ENCODE measurements around the gene ELMO3.

The ELMO3 gene

GRCh38 chr16:67199011-67199807 lies at the start of gene ELMO3:
ELMO3 (plus strand) TSS chr16:67199131; CDS start chr16:67199327, 196 bp downstream.
- Histone ChIP-seq H3K9me3 (ENCODE audit: low read length) (no peaks in the 10 kb centered on the region), H3K4me3 (ENCODE audit: low read length) (no peak within 1 kb of the TSS), H3K27me3 (ENCODE audit: insufficient read depth, low read length) (no peaks in the 10 kb centered on the region), H3K4me1 (ENCODE audit: insufficient read depth, low read length) (no peaks in the 10 kb centered on the region), H3K36me3 (ENCODE audit: insufficient read depth, low read length) (peaks cover 78% of the 10 kb centered on the region), H2AFZ (ENCODE audit: low read depth, low read length) (no peak within 1 kb of the TSS)

- Histone ChIP-seq H3K27me3 (ENCODE audit: insufficient read depth, low read length) (peaks cover 27% of the 10 kb centered on the region), H3K4me3 (ENCODE audit: low read length) (no peak overlapping the region), H3K9me3 (ENCODE audit: low read length) (peaks cover 10% of the 10 kb centered on the region), H3K36me3 (ENCODE audit: insufficient read depth, low read length) (peaks cover 45% of the 10 kb centered on the region), H3K4me1 (ENCODE audit: insufficient read depth, low read length) (no peaks in the 10 kb centered on the region), H2AFZ (ENCODE audit: low read depth, low read length) (no peak overlapping the region)
Observed at GRCh38 chr16:67149276-67150046, 49.5 kb upstream of the ELMO3 start.

GRCh38 chr16:67150047-67150832 lies 48.7 kb upstream of the ELMO3 start:
- Histone ChIP-seq H3K36me3 (ENCODE audit: insufficient read depth, low read length) (peaks cover 37% of the 10 kb centered on the region), H3K27me3 (ENCODE audit: insufficient read depth, low read length) (peaks cover 31% of the 10 kb centered on the region)

DNA sequence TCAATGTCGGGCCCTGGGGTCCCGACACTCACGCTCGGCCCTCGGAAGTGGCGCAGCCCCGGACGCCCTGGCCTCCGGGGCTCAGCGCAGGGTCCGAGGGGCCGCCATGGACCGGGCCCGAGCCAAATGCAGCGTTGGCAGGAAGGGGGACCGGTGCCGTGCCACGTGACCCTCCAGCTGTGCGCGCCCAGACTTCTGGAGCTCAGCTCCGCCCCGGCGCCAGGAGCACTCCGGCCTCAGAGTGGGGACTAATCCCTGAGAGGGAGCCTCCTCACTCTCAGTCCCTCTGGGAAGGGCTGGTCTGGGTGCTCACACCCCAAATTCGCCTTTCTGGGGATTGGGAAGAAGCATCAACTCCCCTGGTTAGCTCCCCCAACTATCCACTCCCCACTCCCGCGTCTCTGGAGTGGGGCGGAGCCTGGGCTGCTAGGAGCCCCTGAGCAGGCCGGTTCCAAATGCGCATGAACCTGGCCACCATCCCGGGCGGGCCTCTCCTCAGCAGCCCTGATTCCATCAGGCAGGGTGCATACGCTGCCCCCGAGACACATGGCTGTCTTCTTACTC lies 48.0 kb upstream of the ELMO3 start, which contains the start of gene B3GNT9:
B3GNT9 (minus strand) TSS at position 166 of the 564 bp plus-strand sequence. CDS start 513 bp downstream, outside the sequence.
- Histone ChIP-seq H3K36me3 (ENCODE audit: insufficient read depth, low read length) (peaks cover 30% of the 10 kb centered on the region), H2AFZ (ENCODE audit: low read depth, low read length) (peak within 1 kb of the TSS; percentile 58), H3K27me3 (ENCODE audit: insufficient read depth, low read length) (peaks cover 37% of the 10 kb centered on the region), H3K4me1 (ENCODE audit: insufficient read depth, low read length) (peaks cover 4% of the 10 kb centered on the region), H3K9me3 (ENCODE audit: low read length) (peaks cover 10% of the 10 kb centered on the region), H3K4me3 (ENCODE audit: low read length) (peak within 1 kb of the TSS; percentile 46)

More at GRCh38 chr16:67150047-67150832, 48.7 kb upstream of the ELMO3 start:
- peak overlapping the region; percentile 58 for H2AFZ ChIP-seq (ENCODE audit: low read depth, low read length)
- H3K4me3 ChIP-seq (ENCODE audit: low read length) = peak overlapping the region; percentile 46
- H3K9me3 ChIP-seq (ENCODE audit: low read length) = peaks cover 10% of the 10 kb centered on the region
- peaks cover 2% of the 10 kb centered on the region for H3K4me1 ChIP-seq (ENCODE audit: insufficient read depth, low read length)

DNA sequence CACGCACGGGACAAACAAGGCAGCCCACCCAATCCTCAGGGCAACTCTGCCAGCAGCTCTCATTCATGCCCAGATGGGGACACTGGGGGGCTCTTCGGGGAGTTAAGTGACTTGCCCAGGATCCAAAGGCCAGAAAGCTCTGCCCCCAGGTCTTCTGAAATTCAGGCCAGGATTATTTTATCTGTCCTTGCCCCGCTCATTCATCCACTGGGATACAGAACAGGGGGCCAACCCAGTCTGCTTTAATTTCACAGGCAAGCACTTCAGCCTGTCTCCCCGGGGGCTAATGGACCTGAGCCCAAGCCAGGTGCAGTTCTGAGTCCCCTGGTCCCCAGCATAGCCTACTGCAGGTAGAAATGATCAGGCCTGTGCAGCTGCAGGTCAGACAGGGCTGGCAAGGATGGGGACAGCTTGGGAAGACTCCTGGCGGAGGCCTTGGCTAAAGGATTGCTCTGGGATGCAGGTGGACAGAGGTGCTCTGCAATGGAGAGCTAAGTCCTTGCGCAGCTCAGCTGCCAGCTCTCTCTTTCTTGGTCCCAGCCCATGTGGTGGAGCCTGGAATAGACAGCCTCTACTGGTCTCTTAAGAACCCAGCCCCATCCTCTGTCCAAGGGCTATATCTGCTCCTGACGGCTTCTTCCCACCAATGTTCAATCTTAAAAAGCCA lies 47.4 kb upstream of the ELMO3 start:
- peaks cover 24% of the 10 kb centered on the region for H3K36me3 ChIP-seq (ENCODE audit: insufficient read depth, low read length)
- peak overlapping the region; percentile 58 for H2AFZ ChIP-seq (ENCODE audit: low read depth, low read length)
- H3K27me3 ChIP-seq (ENCODE audit: insufficient read depth, low read length) = peaks cover 44% of the 10 kb centered on the region
- peaks cover 4% of the 10 kb centered on the region for H3K4me1 ChIP-seq (ENCODE audit: insufficient read depth, low read length)
- H3K4me3 ChIP-seq (ENCODE audit: low read length) = peak overlapping the region; percentile 46
- H3K9me3 ChIP-seq (ENCODE audit: low read length) = peaks cover 10% of the 10 kb centered on the region

GRCh38 chr16:67154578-67155294 lies 44.2 kb upstream of the ELMO3 start:
- Histone ChIP-seq H2AFZ (ENCODE audit: low read depth, low read length) (no peak overlapping the region), H3K9me3 (ENCODE audit: low read length) (peaks cover under 1% of the 10 kb centered on the region), H3K4me3 (ENCODE audit: low read length) (peak overlapping the region; percentile 30), H3K36me3 (ENCODE audit: insufficient read depth, low read length) (no peaks in the 10 kb centered on the region), H3K4me1 (ENCODE audit: insufficient read depth, low read length) (peaks cover 8% of the 10 kb centered on the region), H3K27me3 (ENCODE audit: insufficient read depth, low read length) (peaks cover 75% of the 10 kb centered on the region)

DNA sequence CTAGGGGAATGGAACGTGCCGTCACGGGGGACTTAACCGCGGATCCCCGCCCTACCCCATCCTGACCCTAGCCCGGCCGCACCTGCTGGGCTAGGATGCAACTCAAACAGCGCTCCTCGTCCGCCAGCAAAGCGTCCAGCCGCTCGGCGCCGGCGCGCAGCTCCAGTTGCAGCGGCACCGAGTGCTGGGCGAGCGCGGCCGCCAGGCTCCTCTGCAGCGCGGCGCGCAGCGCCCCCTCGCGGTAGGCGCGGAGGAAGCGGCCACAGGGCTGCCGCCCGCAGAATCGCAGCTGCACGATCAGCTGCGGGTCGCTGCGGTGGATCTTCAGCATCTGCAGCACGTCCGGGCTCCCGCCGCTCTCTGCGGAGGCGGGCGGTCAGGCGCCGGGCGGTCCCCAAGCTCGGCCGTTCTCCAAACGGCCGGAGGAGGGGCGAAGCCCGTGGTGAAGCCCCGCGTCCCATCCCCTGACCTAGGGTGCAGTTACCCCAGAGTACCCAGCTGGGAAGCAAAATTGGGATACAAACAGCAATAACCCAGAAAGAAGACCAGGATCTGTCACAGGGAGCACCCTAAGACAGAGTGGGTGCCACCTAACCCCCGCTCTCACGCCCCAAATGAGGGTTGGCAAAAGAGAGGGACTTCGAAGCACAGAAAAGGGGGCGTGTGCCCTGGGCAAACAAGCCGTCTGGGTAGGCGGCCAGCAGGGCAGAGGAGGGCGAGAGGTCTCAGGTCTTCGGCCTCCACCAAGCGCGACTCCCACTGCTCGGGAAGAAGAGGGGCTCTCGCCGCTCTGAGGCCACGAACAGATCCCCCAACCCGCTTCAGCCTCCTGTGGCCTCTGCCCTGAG lies 43.4 kb upstream of the ELMO3 start:
- no peak overlapping the region for H2AFZ ChIP-seq (ENCODE audit: low read depth, low read length)
- no peaks in the 10 kb centered on the region for H3K9me3 ChIP-seq (ENCODE audit: low read length)
- H3K36me3 ChIP-seq (ENCODE audit: insufficient read depth, low read length) = no peaks in the 10 kb centered on the region
- peaks cover 8% of the 10 kb centered on the region for H3K4me1 ChIP-seq (ENCODE audit: insufficient read depth, low read length)
- H3K27me3 ChIP-seq (ENCODE audit: insufficient read depth, low read length) = peaks cover 81% of the 10 kb centered on the region
- peak overlapping the region; percentile 30 for H3K4me3 ChIP-seq (ENCODE audit: low read length)

GRCh38 chr16:67156143-67156844 lies 42.6 kb upstream of the ELMO3 start:
- H3K4me1 ChIP-seq (ENCODE audit: insufficient read depth, low read length) = peaks cover 8% of the 10 kb centered on the region
- no peak overlapping the region for H2AFZ ChIP-seq (ENCODE audit: low read depth, low read length)
- no peak overlapping the region for H3K4me3 ChIP-seq (ENCODE audit: low read length)
- H3K36me3 ChIP-seq (ENCODE audit: insufficient read depth, low read length) = no peaks in the 10 kb centered on the region
- no peaks in the 10 kb centered on the region for H3K9me3 ChIP-seq (ENCODE audit: low read length)
- peaks cover 80% of the 10 kb centered on the region for H3K27me3 ChIP-seq (ENCODE audit: insufficient read depth, low read length)

GRCh38 chr16:67157106-67157748 lies 41.7 kb upstream of the ELMO3 start:
- H3K27me3 ChIP-seq (ENCODE audit: insufficient read depth, low read length) = peaks cover 82% of the 10 kb centered on the region
- H2AFZ ChIP-seq (ENCODE audit: low read depth, low read length) = no peak overlapping the region
- H3K9me3 ChIP-seq (ENCODE audit: low read length) = no peaks in the 10 kb centered on the region
- H3K4me1 ChIP-seq (ENCODE audit: insufficient read depth, low read length) = peaks cover 8% of the 10 kb centered on the region
- H3K4me3 ChIP-seq (ENCODE audit: low read length) = no peak overlapping the region
- H3K36me3 ChIP-seq (ENCODE audit: insufficient read depth, low read length) = no peaks in the 10 kb centered on the region

- peaks cover 8% of the 10 kb centered on the region for H3K4me1 ChIP-seq (ENCODE audit: insufficient read depth, low read length)
- H3K36me3 ChIP-seq (ENCODE audit: insufficient read depth, low read length) = no peaks in the 10 kb centered on the region
- peaks cover 84% of the 10 kb centered on the region for H3K27me3 ChIP-seq (ENCODE audit: insufficient read depth, low read length)
Observed at GRCh38 chr16:67157892-67158635, 40.9 kb upstream of the ELMO3 start.

More at GRCh38 chr16:67157892-67158635, 40.9 kb upstream of the ELMO3 start:
- Histone ChIP-seq H2AFZ (ENCODE audit: low read depth, low read length) (no peak overlapping the region), H3K9me3 (ENCODE audit: low read length) (no peaks in the 10 kb centered on the region), H3K4me3 (ENCODE audit: low read length) (no peak overlapping the region)
